Measurements from ENCODE around the gene NTN3.

DNA sequence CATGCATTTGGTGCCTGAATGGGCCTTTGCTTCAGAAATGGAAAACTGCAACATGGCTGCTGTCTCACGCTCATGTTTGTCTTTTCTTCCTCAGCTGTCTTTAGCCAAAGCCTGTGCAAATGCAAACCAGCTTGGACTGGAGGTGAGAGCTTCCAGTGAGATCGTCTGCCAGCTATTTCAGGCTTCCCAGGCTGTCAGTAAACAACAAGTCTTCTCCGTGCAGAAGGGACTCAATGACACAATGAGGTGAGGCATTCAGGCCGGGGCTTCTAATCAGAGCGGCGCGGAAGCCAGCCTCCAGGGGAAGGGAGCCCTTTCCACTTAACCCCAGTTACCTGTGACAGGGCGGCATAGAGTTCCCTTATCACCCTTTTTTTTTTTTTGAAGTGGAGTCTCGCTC is 27.5 kb upstream of the NTN3 start:
- TF ChIP-seq, protein P1, sequence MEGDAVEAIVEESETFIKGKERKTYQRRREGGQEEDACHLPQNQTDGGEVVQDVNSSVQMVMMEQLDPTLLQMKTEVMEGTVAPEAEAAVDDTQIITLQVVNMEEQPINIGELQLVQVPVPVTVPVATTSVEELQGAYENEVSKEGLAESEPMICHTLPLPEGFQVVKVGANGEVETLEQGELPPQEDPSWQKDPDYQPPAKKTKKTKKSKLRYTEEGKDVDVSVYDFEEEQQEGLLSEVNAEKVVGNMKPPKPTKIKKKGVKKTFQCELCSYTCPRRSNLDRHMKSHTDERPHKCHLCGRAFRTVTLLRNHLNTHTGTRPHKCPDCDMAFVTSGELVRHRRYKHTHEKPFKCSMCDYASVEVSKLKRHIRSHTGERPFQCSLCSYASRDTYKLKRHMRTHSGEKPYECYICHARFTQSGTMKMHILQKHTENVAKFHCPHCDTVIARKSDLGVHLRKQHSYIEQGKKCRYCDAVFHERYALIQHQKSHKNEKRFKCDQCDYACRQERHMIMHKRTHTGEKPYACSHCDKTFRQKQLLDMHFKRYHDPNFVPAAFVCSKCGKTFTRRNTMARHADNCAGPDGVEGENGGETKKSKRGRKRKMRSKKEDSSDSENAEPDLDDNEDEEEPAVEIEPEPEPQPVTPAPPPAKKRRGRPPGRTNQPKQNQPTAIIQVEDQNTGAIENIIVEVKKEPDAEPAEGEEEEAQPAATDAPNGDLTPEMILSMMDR (IDR thresholded peaks at IDR 0.05; ENCODE audit: borderline replicate concordance, extremely low read depth, low read length, poor library complexity, severe bottlenecking), result no peak
- no peak for TF ChIP-seq EZH2 (IDR thresholded peaks at IDR 0.05; ENCODE audit: borderline replicate concordance, low read depth, low read length, severe bottlenecking)
